GM18499 (cell line): Measurements from ENCODE around the gene SNED1.

Experiments
- ATAC-seq: cut with Tn5 transposase; IDR thresholded peaks from one replicate; pipeline ENCODE4 v1.9.1; 2021; ENCODE audit warnings: moderate number of reproducible peaks; ENCODE audit not compliant: insufficient read depth, unreplicated experiment

Gene SNED1

DNA sequence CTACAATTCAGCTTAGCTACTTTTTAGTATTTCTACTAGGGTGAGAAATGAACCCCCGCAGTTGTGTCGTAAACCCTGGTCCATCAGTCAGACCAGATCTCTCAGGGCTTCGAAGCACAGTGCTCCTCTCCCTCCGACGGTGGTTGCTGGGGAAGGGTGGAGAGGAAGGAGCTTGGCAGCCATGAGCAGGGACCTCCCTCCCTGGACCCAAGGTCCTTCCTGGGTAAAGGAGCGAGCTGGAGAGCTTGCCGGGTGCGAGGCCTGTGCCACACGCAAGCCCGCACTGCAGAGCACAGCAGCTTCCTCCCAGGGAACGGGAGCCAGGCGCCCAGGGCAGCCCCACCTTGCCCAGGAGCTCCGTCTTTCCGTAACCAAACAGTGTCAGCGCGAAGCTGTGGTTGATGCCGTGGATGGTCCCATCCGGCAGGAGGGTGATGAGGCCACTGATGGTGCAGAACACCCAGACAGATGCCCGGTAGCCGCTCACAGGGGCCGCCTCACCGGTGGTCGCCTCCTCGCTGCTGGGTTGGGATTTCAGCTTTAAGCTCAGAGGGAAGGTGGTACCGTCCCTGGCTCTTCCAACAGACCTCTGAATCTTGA is 138.3 kb downstream of the SNED1 start:
- ATAC-seq: no peak

DNA sequence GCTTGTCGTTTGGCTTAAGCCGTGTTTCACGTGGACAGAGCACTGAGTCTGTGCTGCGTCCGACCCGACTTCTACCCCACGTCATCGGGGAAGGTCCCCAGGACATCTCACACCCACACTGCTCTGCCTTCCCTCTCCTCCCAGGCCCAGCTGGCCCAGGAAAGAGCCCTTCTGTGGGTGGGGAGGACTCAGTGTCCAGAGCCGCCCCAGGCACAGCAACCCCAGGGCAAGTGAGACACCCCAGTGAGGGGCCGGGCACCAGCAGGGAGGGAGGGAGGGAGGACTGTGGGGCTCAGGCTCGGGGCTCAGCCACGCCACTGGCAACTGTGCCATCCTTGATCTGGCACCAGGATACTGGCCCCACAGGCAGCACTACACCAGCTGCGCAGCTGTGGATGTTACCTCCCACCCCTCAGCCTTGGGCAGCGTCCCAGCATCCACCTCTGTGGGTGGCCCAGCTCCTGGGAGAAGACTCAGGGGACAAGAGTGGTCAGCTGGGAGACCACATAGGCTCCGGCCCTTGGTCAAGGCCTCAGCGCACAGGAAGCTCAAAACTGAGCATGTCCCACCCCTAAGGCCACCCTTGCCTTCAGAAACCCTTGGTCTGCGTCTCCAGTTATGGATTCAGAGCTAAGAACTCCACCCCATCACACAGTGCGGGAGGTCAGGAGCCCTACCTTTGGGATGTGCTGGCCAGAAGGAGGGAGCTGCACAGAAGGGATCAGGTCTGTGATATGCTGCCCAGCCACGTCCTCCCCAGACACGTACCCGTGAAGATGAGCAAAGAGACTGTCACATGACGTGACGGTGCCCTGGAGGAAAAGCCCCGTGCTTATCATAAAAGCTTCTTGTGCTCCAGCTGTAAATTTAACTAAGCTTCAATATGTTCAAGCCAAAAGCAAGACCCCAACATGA is 139.1 kb downstream of the SNED1 start:
- ATAC-seq: no peak

DNA sequence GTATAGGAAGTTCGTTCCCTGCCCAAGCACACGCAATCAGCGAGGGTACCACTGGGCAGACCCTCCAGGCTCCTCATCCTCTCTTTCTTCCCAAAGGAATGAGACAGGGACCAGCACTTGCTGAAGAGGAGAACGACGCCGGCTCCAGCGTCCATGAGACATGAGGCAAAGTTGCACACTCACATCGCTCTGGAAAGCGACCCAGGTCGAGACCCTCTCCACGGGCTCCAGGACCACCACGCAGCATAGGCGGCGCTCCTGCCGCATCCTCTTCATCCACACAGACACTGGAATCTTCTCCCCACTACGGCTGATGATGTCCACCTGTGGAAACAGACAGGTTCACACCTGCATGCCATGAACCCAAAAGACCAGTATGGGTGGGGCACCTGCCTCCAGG is 140.1 kb downstream of the SNED1 start:
- no peak for ATAC-seq

DNA sequence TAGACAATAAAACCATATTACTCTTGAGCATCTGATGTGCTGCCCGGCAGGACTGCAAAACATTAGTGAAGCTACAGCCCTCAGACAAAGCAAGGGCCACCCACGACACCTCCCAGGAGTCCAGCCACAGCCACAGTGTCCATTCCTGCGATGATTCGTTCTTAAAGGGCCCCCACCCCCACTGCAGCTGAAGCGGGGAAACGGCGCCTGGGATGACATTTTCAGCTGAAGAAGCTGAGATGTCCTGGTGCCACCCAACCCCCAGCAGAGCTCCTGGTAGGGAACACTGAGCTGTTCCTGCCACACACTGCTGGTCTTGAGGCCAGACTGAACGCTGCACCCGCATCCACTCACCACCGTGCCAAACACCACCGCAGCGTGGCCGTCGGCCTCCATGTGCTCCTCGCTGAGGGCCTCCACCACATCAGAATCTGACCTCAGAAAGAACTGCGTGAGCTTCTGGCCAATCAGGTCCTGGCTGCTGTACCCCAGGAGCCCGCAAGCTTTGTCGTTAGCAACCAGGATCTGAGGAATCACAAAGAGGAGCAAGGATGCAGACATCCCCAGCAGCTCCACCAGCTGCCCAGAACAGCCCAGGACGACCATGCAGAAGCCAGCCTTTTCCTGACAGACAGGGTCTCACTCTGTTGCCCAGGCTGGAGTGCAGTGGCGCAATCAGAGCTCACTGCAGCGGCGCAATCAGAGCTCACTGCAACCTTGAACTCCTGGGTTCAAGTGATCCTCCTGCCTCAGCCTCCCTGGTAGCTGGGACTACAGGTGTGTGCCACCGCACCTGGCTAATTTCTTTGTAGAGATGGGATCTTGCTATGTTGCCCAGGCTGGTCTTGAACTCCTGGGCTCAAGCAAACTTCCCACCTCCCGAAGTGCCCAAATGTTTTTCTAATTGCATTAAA is 141.4 kb downstream of the SNED1 start:
- no peak for ATAC-seq

DNA sequence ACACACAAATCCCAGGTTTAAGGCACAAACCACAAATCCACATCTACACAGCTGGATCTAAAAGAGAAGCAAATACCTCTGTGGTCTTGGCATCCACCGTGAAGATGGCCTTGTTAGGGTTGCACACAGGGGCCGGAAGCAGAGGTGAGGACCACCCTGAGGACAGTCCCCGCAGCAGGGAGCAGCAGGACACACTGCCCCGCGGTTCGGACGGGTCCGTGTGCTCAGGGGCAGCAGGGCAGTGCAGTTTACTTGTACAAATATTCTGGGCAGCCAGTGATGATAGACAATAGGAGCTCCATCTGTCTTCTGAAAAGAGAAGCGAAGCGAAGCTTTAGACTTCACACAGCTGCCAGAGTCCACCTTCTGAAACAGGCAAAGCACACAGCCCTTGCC is 142.0 kb downstream of the SNED1 start:
- ATAC-seq: no peak

DNA sequence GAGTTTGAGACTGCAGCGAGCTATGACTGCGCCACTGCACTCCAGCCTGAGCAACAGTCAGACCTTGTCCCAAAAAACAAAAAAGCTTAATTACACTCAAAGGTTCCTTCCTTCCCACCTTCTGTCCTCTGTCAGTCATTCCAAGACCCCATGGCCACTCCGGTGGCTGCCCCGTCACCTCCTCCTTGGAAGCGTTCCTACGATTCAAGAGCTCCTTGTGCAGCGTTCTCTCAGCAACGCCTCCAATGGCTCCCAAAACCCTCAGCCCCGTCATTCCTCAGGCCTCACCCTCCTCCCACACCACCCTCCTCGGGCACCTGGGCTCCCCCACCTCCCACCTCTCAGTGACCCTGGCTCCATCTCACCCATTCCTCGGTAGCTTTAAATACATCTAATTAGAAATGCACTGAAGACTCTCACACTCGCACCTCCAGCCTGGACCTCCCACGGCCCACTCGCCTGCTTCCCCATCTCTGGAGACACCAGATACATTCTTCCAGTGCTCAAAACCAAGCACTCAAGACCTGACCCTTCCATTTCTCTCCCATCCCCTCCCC is 142.9 kb downstream of the SNED1 start:
- ATAC-seq: no peak

DNA sequence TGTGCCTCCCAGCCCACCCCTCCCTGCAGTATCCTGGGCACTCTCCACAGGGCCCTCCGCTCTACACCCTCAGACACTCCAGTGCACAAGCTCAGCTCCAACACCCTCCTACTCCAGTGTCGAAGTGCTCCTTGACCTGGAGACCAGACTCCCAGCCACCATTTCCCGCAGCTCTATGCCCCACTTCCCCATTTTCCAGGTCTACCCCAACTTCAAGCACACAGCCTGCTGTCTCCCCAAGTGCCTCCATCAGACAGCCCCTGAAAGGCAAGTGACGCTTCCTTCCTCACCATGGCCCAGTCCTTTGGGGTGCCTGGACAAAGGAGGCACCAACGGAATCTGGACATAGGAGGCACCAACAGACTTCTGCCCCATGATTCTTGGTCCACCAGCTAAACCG is 143.6 kb downstream of the SNED1 start:
- no peak for ATAC-seq

DNA sequence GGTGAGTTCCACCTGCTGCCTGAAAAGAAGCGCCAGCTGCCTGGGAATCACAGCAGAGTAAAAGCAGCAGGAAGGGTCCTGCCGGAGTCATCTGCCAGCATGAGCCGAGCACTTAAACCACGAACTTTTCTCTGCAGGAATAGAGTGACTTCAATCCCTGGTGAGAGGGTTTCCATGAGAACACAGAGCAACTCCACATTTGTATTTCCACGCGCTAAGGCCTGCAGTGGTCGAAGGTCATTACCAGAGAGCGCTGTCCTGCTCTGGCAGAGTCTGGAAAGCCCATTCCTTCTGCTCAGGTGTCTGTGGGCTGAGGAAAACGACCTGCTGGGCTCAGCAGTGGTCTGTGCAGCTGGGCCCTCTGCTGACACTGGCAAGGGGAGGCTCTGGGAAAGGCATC is 144.2 kb downstream of the SNED1 start:
- no peak for ATAC-seq
